ENCODE results near the gene ERAS. TPM values are rescaled to one million over a fixed set of nuclear protein-coding genes. Genes with fewer than 3 reads are reported as not detected.

ERAS gene
- total and polyA plus RNA-seq, 2 experiments from 2014 or later = 1.3 to 2.4 TPM

- TF ChIP-seq, protein P1, sequence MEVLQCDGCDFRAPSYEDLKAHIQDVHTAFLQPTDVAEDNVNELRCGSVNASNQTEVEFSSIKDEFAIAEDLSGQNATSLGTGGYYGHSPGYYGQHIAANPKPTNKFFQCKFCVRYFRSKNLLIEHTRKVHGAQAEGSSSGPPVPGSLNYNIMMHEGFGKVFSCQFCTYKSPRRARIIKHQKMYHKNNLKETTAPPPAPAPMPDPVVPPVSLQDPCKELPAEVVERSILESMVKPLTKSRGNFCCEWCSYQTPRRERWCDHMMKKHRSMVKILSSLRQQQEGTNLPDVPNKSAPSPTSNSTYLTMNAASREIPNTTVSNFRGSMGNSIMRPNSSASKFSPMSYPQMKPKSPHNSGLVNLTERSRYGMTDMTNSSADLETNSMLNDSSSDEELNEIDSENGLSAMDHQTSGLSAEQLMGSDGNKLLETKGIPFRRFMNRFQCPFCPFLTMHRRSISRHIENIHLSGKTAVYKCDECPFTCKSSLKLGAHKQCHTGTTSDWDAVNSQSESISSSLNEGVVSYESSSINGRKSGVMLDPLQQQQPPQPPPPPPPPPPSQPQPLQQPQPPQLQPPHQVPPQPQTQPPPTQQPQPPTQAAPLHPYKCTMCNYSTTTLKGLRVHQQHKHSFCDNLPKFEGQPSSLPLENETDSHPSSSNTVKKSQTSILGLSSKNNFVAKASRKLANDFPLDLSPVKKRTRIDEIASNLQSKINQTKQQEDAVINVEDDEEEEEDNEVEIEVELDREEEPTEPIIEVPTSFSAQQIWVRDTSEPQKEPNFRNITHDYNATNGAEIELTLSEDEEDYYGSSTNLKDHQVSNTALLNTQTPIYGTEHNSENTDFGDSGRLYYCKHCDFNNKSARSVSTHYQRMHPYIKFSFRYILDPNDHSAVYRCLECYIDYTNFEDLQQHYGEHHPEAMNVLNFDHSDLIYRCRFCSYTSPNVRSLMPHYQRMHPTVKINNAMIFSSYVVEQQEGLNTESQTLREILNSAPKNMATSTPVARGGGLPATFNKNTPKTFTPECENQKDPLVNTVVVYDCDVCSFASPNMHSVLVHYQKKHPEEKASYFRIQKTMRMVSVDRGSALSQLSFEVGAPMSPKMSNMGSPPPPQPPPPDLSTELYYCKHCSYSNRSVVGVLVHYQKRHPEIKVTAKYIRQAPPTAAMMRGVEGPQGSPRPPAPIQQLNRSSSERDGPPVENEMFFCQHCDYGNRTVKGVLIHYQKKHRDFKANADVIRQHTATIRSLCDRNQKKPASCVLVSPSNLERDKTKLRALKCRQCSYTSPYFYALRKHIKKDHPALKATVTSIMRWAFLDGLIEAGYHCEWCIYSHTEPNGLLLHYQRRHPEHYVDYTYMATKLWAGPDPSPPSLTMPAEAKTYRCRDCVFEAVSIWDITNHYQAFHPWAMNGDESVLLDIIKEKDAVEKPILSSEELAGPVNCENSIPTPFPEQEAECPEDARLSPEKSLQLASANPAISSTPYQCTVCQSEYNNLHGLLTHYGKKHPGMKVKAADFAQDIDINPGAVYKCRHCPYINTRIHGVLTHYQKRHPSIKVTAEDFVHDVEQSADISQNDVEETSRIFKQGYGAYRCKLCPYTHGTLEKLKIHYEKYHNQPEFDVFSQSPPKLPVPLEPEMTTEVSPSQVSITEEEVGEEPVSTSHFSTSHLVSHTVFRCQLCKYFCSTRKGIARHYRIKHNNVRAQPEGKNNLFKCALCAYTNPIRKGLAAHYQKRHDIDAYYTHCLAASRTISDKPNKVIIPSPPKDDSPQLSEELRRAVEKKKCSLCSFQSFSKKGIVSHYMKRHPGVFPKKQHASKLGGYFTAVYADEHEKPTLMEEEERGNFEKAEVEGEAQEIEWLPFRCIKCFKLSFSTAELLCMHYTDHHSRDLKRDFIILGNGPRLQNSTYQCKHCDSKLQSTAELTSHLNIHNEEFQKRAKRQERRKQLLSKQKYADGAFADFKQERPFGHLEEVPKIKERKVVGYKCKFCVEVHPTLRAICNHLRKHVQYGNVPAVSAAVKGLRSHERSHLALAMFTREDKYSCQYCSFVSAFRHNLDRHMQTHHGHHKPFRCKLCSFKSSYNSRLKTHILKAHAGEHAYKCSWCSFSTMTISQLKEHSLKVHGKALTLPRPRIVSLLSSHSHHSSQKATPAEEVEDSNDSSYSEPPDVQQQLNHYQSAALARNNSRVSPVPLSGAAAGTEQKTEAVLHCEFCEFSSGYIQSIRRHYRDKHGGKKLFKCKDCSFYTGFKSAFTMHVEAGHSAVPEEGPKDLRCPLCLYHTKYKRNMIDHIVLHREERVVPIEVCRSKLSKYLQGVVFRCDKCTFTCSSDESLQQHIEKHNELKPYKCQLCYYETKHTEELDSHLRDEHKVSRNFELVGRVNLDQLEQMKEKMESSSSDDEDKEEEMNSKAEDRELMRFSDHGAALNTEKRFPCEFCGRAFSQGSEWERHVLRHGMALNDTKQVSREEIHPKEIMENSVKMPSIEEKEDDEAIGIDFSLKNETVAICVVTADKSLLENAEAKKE (CRISPR knock-in tag; IDR thresholded peaks at IDR 0.05) = no peak
- TF ChIP-seq CREB1 (CRISPR knock-in tag; IDR thresholded peaks at IDR 0.05; ENCODE audit: low read depth) = no peak
- no peak for TF ChIP-seq EZH2 (IDR thresholded peaks at IDR 0.05; ENCODE audit: low read depth, unreplicated experiment)
- TF ChIP-seq ZNF331 (CRISPR knock-in tag; IDR thresholded peaks at IDR 0.05; ENCODE audit: low read depth) = no peak
- TF ChIP-seq, protein P2, sequence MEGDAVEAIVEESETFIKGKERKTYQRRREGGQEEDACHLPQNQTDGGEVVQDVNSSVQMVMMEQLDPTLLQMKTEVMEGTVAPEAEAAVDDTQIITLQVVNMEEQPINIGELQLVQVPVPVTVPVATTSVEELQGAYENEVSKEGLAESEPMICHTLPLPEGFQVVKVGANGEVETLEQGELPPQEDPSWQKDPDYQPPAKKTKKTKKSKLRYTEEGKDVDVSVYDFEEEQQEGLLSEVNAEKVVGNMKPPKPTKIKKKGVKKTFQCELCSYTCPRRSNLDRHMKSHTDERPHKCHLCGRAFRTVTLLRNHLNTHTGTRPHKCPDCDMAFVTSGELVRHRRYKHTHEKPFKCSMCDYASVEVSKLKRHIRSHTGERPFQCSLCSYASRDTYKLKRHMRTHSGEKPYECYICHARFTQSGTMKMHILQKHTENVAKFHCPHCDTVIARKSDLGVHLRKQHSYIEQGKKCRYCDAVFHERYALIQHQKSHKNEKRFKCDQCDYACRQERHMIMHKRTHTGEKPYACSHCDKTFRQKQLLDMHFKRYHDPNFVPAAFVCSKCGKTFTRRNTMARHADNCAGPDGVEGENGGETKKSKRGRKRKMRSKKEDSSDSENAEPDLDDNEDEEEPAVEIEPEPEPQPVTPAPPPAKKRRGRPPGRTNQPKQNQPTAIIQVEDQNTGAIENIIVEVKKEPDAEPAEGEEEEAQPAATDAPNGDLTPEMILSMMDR (conservative IDR thresholded peaks at IDR 0.05; ENCODE audit: low read depth in 2 of 2) = no peak
- no peak for TF ChIP-seq NANOG (IDR thresholded peaks at IDR 0.05; ENCODE audit: borderline replicate concordance)
- no peak for TF ChIP-seq POLR2AphosphoS5 (IDR thresholded peaks at IDR 0.05; ENCODE audit: low read depth)
- TF ChIP-seq JUNB (IDR thresholded peaks at IDR 0.05; ENCODE audit: unreplicated experiment) = no peak
- TF ChIP-seq STAT1 (IDR thresholded peaks at IDR 0.05; ENCODE audit: unreplicated experiment) = no peak
- no peak for TF ChIP-seq REST (IDR thresholded peaks at IDR 0.05; ENCODE audit: unreplicated experiment)
These were observed 32.4 kb upstream of the ERAS start (continued) for GRCh38 chrX:48793935-48794334.
